PC-9 (cell line): Measurements from ENCODE around the gene HPD. TPM values are rescaled to one million over a fixed set of nuclear protein-coding genes. Genes with fewer than 3 reads are reported as not detected.

ENCODE experiments used
- BruUV-seq: library from RNA; stranded (reverse); fragments of 400-500 nt; replicated peaks from 2 replicates; lab custom pipeline; 2021; lab: Mats Ljungman, UMichigan
- CTCF ChIA-PET: fragments of 300-600 bp; sonication (Branson Sonifier 250); formaldehyde crosslinking; loops from one replicate; lab custom pipeline; 2022; ENCODE audit warnings: antibody characterized with exemption; lab: Charles Lee
- POLR2A ChIA-PET: fragments of 300-600 bp; sonication (Branson Sonifier 250); formaldehyde crosslinking; loops from one replicate; lab custom pipeline; 2022; ENCODE audit warnings: antibody characterized with exemption; ENCODE audit not compliant: unreplicated experiment; lab: Charles Lee
- DNase-seq, 2 experiments: peaks; one replicate each; pipeline versions ENCODE4 v3.0.0 to v3.0.0-alpha.2; 2015 to 2022; ENCODE audit warnings: mixed read lengths in 1 of 2
- H2AFZ ChIP-seq: fragments of 200-600 bp; sonication (generic); 2 replicates; pipeline ENCODE4 v1.8.1; 2017; ENCODE audit warnings: antibody characterized with exemption
- H3F3A ChIP-seq: fragments of 200-600 bp; sonication (generic); 2 replicates; pipeline ENCODE4 v1.8.1; 2017; ENCODE audit warnings: antibody characterized with exemption, mild to moderate bottlenecking, low read depth; ENCODE audit not compliant: insufficient read depth
- H3K27ac ChIP-seq: fragments of 200-600 bp; sonication (generic); 2 replicates; pipeline ENCODE4 v1.6.1; 2016; ENCODE audit warnings: mixed run types
- H3K27me3 ChIP-seq: fragments of 200-600 bp; sonication (generic); 2 replicates; pipeline ENCODE4 v1.6.1; 2016; ENCODE audit warnings: low read depth, mixed run types; ENCODE audit not compliant: insufficient read depth
- H3K36me3 ChIP-seq: fragments of 200-600 bp; sonication (generic); 2 replicates; pipeline ENCODE4 v1.6.1; 2016; ENCODE audit warnings: low read depth, mixed run types
- H3K4me1 ChIP-seq: fragments of 200-600 bp; sonication (generic); replicated peaks from 2 replicates; pipeline ENCODE4 v1.6.1; 2016; ENCODE audit warnings: mixed run types; ENCODE audit not compliant: insufficient read depth
- H3K4me2 ChIP-seq: fragments of 200-600 bp; sonication (generic); 2 replicates; pipeline ENCODE4 v1.6.1; 2017; ENCODE audit warnings: mixed run types
- H3K4me3 ChIP-seq: fragments of 200-600 bp; sonication (generic); 2 replicates; pipeline ENCODE4 v1.6.1; 2016; ENCODE audit warnings: mixed run types
- H3K79me2 ChIP-seq: fragments of 200-600 bp; sonication (generic); 2 replicates; pipeline ENCODE4 v1.6.1; 2017; ENCODE audit warnings: low read depth, mixed run types
- H3K9me2 ChIP-seq: fragments of 200-600 bp; sonication (generic); 2 replicates; pipeline ENCODE4 v1.8.1; 2017; ENCODE audit warnings: mild to moderate bottlenecking; ENCODE audit not compliant: insufficient read depth
- H3K9me3 ChIP-seq: fragments of 200-600 bp; sonication (generic); 2 replicates; pipeline ENCODE4 v1.8.1; 2016; ENCODE audit warnings: low read depth; ENCODE audit not compliant: insufficient read depth
- H4K20me1 ChIP-seq: fragments of 200-600 bp; sonication (generic); 2 replicates; pipeline ENCODE4 v1.8.1; 2017; ENCODE audit not compliant: insufficient read depth
- EZH2 ChIP-seq: fragments of 200-600 bp; sonication (generic); IDR thresholded peaks from 2 replicates; pipeline ENCODE4 v1.8.0; 2017; ENCODE audit warnings: antibody characterized with exemption, low read depth
- intact Hi-C: fragments of 100-400 bp; cut with micrococcal nuclease; formaldehyde crosslinking; loops from one replicate; pipeline ENCODE4 v1.10.0; 2022; ENCODE audit not compliant: unreplicated experiment
- total RNA-seq: library from RNA; stranded (reverse); gene quantifications from 2 replicates; pipeline ENCODE4 v1.2.3, GENCODE V29; 2021
- TF ChIP-seq, protein P1 (sequence below): fragments of 200-600 bp; sonication (generic); conservative IDR thresholded peaks from 2 replicates; pipeline ENCODE4 v1.6.1; 2017; ENCODE audit warnings: mixed run types, antibody characterized with exemption, mild to moderate bottlenecking, moderate library complexity

Gene HPD
- total RNA-seq, 1 experiment from 2014 or later = 0.92 TPM

DNA sequence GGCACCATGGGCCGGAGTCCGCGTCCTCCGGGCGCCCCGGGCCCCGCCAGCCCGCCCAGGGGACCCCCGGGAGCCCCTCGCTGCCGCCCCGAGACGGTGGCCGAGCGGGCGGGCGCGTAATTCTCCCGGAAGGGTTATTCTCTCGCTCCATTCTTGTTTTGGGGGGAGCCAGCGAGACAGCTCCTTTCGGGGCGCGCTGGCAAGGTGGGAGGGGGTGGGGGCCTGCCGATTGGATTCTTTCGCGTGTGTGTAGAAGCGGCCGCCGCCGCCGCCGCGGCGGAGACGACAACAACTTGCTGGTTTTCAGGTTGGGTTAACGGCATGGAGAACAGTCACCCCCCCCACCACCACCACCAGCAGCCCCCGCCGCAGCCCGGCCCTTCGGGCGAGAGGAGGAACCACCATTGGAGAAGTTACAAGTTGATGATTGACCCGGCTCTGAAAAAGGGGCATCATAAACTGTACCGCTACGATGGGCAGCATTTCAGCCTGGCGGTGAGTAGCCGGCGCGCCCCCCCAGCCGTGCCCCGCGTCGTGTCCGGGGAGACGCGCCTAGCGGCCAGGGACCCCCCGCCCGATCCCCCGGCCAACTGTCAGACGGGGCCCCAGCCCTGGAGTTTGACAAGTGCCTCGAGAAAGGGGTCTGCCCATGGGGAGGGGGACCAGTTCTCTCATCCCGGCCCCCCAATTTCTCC is 54.1 kb downstream of the HPD start:
- DNase-seq = no peak
- POLR2A ChIA-PET = interaction anchor here (0.6 kb wide), 1 partner anchor 111 kb away, joined by 18 read pairs; no protein-coding TSS in a partner anchor
- intact Hi-C loops = no loop called here
- H3K36me3 ChIP-seq = no peaks in the 10 kb centered on the region
- H3K27me3 ChIP-seq = no peaks in the 10 kb centered on the region
- peaks cover 34% of the 10 kb centered on the region for H3F3A ChIP-seq
- peaks cover 55% of the 10 kb centered on the region for H3K79me2 ChIP-seq
- H3K4me2 ChIP-seq = peak overlapping the region; percentile 96
- H2AFZ ChIP-seq = no peak overlapping the region; the same call in 1 of the 2 replicates
- no peaks in the 10 kb centered on the region for H3K9me3 ChIP-seq
- TF ChIP-seq, protein P1, sequence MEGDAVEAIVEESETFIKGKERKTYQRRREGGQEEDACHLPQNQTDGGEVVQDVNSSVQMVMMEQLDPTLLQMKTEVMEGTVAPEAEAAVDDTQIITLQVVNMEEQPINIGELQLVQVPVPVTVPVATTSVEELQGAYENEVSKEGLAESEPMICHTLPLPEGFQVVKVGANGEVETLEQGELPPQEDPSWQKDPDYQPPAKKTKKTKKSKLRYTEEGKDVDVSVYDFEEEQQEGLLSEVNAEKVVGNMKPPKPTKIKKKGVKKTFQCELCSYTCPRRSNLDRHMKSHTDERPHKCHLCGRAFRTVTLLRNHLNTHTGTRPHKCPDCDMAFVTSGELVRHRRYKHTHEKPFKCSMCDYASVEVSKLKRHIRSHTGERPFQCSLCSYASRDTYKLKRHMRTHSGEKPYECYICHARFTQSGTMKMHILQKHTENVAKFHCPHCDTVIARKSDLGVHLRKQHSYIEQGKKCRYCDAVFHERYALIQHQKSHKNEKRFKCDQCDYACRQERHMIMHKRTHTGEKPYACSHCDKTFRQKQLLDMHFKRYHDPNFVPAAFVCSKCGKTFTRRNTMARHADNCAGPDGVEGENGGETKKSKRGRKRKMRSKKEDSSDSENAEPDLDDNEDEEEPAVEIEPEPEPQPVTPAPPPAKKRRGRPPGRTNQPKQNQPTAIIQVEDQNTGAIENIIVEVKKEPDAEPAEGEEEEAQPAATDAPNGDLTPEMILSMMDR = no peak
- H3K9me2 ChIP-seq = no peaks in the 10 kb centered on the region
- H3K4me3 ChIP-seq = peak overlapping the region; percentile 78
- peak overlapping the region; percentile 43; the same call in 1 of the 2 replicates for H3K27ac ChIP-seq
- H4K20me1 ChIP-seq = peaks cover 8% of the 10 kb centered on the region
- H3K4me1 ChIP-seq = peaks cover 17% of the 10 kb centered on the region
- BruUV-seq = no TSS peak
- CTCF ChIA-PET = interaction anchor here (0.6 to 1.7 kb wide), 2 partner anchors 8 to 9 kb away, joined by 5 to 8 read pairs; no protein-coding TSS in a partner anchor

GRCh38 chr12:121803861-121804416 is 54.7 kb downstream of the HPD start, which contains the start of gene SETD1B:
Gene SETD1B (plus strand): TSS chr12:121804009. CDS start chr12:121804738, 729 bp downstream.
- Histone ChIP-seq H4K20me1 (peaks cover 3% of the 10 kb centered on the region; the same call in 1 of the 2 replicates), H2AFZ (peak within 1 kb of the TSS; percentile 68), H3K79me2 (peaks cover 59% of the 10 kb centered on the region), H3F3A (peaks cover 38% of the 10 kb centered on the region), H3K27me3 (no peaks in the 10 kb centered on the region), H3K9me2 (no peaks in the 10 kb centered on the region), H3K36me3 (no peaks in the 10 kb centered on the region), H3K4me1 (peaks cover 22% of the 10 kb centered on the region), H3K27ac (peak within 1 kb of the TSS; percentile 100), H3K4me3 (peak within 1 kb of the TSS; percentile 83), H3K9me3 (no peaks in the 10 kb centered on the region), H3K4me2 (peak within 1 kb of the TSS; percentile 100)
- BruUV-seq = no TSS peak
- TF ChIP-seq EZH2 = no peak
- TF ChIP-seq, protein P1 = no peak
- intact Hi-C loops = no loop called here
- ChIA-PET CTCF (interaction anchor here (0.6 kb wide), 1 partner anchor 8 kb away, joined by 5 read pairs; no protein-coding TSS in a partner anchor), POLR2A (interaction anchor here (1.3 kb wide), 1 partner anchor 10 kb away, joined by 4 read pairs; the partner anchor contains the start of gene RHOF)
- DNase-seq = no peak

GRCh38 chr12:121802843-121803698 is 55.6 kb downstream of the HPD start:
- Histone ChIP-seq H3K4me3 (peak overlapping the region; percentile 83), H3K27me3 (no peaks in the 10 kb centered on the region), H3K27ac (peak overlapping the region; percentile 100), H4K20me1 (no peaks in the 10 kb centered on the region; the same call in 1 of the 2 replicates), H2AFZ (peak overlapping the region; percentile 68), H3K4me2 (peak overlapping the region; percentile 100), H3K9me3 (no peaks in the 10 kb centered on the region), H3K4me1 (peaks cover 31% of the 10 kb centered on the region), H3K36me3 (no peaks in the 10 kb centered on the region), H3K9me2 (no peaks in the 10 kb centered on the region), H3F3A (peaks cover 47% of the 10 kb centered on the region), H3K79me2 (peaks cover 67% of the 10 kb centered on the region)
- BruUV-seq = TSS peak; percentile 14
- ChIA-PET CTCF (interaction anchor here (0.6 to 1.0 kb wide), 2 partner anchors 9 to 1764 kb away, joined by 4 to 6 read pairs; no protein-coding TSS in a partner anchor), POLR2A (interaction anchor here (0.6 to 1.3 kb wide), 12 partner anchors 9 to 636 kb away, joined by 3 to 12 read pairs (median 4); partner anchors contain the start of genes PSMD9, RHOF and TMEM120B)
- DNase-seq = peak; percentile 88 to 92
- no peak for TF ChIP-seq EZH2
- TF ChIP-seq, protein P1 = no peak
- intact Hi-C loops = no loop called here
